ENCODE measurements around the gene BEND7. TPM values are rescaled to one million over a fixed set of nuclear protein-coding genes. Genes with fewer than 3 reads are reported as not detected.
"Not testable (repeated sequence)": the region's sequence is repeated elsewhere in the genome, so short reads cannot be mapped to it uniquely, and the experiment has no call there.

The BEND7 gene
- total RNA-seq, 1 experiment from 2014 or later, result 3.1 TPM

- Histone ChIP-seq H3K27me3 (replicated peaks) (no peaks in the 10 kb centered on the region), H3K4me1 (replicated peaks) (no peaks in the 10 kb centered on the region), H3K4me3 (no peak overlapping the region), H3K36me3 (no peaks in the 10 kb centered on the region), H3K9me3 (replicated peaks) (no peaks in the 10 kb centered on the region), H3K27ac (no peak overlapping the region)
- DNase-seq (ENCODE audit: low read depth in 1 of 2, low spot score in 2 of 2), result no peak
These were observed 114.0 kb downstream of the BEND7 start for GRCh38 chr10:13414855-13415254.

- DNase-seq (ENCODE audit: low read depth in 1 of 2, low spot score in 2 of 2), result no peak
- Histone ChIP-seq H3K4me1 (replicated peaks) (no peaks in the 10 kb centered on the region), H3K9me3 (replicated peaks) (no peaks in the 10 kb centered on the region), H3K27me3 (replicated peaks) (no peaks in the 10 kb centered on the region), H3K27ac (no peak overlapping the region), H3K36me3 (no peaks in the 10 kb centered on the region), H3K4me3 (no peak overlapping the region)
These were observed 114.7 kb downstream of the BEND7 start for GRCh38 chr10:13414137-13414536.

- Histone ChIP-seq H3K36me3 (no peaks in the 10 kb centered on the region), H3K4me1 (replicated peaks) (no peaks in the 10 kb centered on the region), H3K9me3 (replicated peaks) (no peaks in the 10 kb centered on the region), H3K4me3 (no peak overlapping the region), H3K27me3 (replicated peaks) (no peaks in the 10 kb centered on the region), H3K27ac (no peak overlapping the region)
- no peak for DNase-seq (ENCODE audit: low read depth in 1 of 2, low spot score in 2 of 2)
These were observed 115.9 kb downstream of the BEND7 start for GRCh38 chr10:13412894-13413293.

- H3K4me3 ChIP-seq, result no peak overlapping the region
- H3K9me3 ChIP-seq (replicated peaks), result no peaks in the 10 kb centered on the region
- H3K4me1 ChIP-seq (replicated peaks), result no peaks in the 10 kb centered on the region
- no peak for DNase-seq (ENCODE audit: low read depth in 1 of 2, low spot score in 2 of 2)
- H3K27me3 ChIP-seq (replicated peaks), result no peaks in the 10 kb centered on the region
- H3K27ac ChIP-seq, result no peak overlapping the region
- no peaks in the 10 kb centered on the region for H3K36me3 ChIP-seq
These were observed 124.0 kb downstream of the BEND7 start for GRCh38 chr10:13404791-13405190.

- Histone ChIP-seq H3K27me3 (replicated peaks) (no peaks in the 10 kb centered on the region), H3K4me3 (no peak overlapping the region), H3K36me3 (no peaks in the 10 kb centered on the region), H3K4me1 (replicated peaks) (no peaks in the 10 kb centered on the region), H3K27ac (no peak overlapping the region), H3K9me3 (replicated peaks) (no peaks in the 10 kb centered on the region)
- no peak for DNase-seq (ENCODE audit: low read depth in 1 of 2, low spot score in 2 of 2)
These were observed 124.5 kb downstream of the BEND7 start for GRCh38 chr10:13404305-13404759.

DNA sequence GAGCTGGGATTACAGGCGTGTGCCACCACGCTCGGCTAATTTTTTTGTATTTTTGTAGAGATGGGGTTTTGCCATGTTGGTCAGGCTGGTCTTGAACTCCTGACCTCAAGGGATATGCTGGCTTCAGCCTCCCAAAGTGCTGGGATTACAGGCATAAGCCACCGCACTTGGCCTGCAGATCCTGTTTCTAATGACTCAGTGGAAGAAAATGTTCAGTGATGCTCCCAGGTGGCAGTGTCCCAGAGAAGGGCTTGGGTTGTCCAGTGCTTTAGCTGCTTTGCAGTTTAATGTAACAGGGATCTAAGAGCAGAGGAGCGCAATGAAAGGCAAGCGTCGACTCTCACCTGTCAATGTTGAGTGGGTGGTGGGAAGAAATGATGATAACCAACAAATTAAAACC is 125.4 kb downstream of the BEND7 start:
- not testable (repeated sequence) for H3K27me3 ChIP-seq (replicated peaks); H3K9me3 ChIP-seq (replicated peaks); DNase-seq (ENCODE audit: low read depth in 1 of 2, low spot score in 2 of 2); H3K4me3 ChIP-seq; H3K36me3 ChIP-seq; H3K4me1 ChIP-seq (replicated peaks); H3K27ac ChIP-seq

DNA sequence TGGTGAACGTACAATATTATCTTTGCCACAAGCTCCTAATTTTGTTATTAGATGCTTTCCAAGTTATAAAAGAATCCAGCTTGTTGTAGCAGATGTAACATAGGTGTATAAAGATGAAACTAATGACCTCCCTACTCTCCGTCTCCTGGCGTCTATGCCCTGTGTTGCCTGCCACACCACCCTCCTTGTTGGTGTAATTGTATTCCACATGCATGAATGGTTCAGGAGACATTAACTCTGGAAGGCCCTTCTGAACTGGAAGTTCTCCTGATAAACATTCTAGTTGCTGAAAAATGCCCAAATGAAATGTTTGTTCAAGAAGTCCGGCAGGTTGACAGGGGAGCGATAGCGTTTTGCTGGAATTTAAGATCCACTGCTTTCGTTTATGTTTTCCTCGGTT is 126.8 kb downstream of the BEND7 start:
- DNase-seq (ENCODE audit: low read depth in 1 of 2, low spot score in 2 of 2), result no peak
- no peaks in the 10 kb centered on the region for H3K9me3 ChIP-seq (replicated peaks)
- H3K4me3 ChIP-seq, result no peak overlapping the region
- H3K27ac ChIP-seq, result no peak overlapping the region
- H3K4me1 ChIP-seq (replicated peaks), result no peaks in the 10 kb centered on the region
- H3K36me3 ChIP-seq, result no peaks in the 10 kb centered on the region
- no peaks in the 10 kb centered on the region for H3K27me3 ChIP-seq (replicated peaks)

DNA sequence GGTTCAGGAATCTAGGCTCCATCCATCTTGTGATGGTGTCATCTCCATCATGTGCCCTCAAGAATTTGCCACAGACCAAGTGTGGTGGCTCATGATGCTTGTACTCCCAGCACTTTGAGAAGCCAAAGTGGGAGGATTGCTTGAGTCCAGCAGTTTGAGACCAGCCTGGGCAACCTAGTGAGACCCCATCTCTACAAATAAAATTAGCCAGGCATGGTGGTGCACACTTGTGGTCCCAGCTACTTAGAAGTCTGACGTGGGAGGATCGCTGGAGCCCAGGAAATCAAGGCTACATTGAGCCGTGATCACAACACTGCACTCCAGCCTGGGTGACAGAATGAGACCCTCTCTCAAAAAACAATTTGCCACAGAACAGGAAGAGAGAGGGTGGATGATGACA is 127.7 kb downstream of the BEND7 start:
- Histone ChIP-seq H3K9me3 (replicated peaks) (no peaks in the 10 kb centered on the region), H3K27me3 (replicated peaks) (no peaks in the 10 kb centered on the region), H3K4me1 (replicated peaks) (no peaks in the 10 kb centered on the region), H3K36me3 (no peaks in the 10 kb centered on the region), H3K4me3 (no peak overlapping the region), H3K27ac (no peak overlapping the region)
- no peak for DNase-seq (ENCODE audit: low read depth in 1 of 2, low spot score in 2 of 2)

DNA sequence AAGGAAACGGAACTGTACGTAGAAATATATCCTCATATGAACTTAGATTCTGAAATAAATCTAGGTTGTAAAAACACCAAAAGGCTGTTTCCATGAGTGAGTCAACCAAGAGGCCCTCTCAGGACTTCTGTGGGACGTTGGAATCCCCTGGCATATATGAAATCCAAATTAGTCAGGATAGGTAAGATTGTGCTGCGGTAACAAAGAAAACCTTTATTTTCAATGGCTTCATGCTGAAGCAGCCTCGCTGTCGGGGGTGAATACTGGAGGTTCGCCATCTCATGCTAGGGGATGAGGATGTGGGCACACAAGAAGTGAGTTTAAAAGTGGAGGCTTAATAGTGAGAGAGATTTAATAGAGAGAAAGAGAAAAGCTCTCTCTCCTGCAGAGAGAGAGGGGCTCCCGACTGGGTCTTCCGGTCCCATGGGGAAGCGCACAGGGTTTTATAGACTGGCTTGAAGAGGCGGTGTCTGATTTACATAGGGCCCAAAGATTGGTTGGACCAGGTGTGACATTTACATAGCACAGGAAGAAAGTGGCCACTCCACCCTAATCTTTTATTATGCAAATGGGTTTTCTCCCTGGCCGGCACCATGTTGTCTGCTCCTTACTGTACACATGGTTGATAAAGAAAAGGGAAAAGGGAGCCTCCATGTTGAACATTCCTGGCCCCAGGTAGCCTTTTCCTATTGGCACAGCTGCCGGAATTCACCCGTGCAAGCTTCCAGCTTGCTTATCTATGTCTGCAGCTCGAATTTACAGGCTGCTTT is 128.4 kb downstream of the BEND7 start:
- DNase-seq (ENCODE audit: low read depth in 1 of 2, low spot score in 2 of 2), result no peak
- Histone ChIP-seq H3K36me3 (no peaks in the 10 kb centered on the region), H3K9me3 (replicated peaks) (no peaks in the 10 kb centered on the region), H3K27ac (no peak overlapping the region), H3K27me3 (replicated peaks) (no peaks in the 10 kb centered on the region), H3K4me1 (replicated peaks) (no peaks in the 10 kb centered on the region), H3K4me3 (no peak overlapping the region)

DNA sequence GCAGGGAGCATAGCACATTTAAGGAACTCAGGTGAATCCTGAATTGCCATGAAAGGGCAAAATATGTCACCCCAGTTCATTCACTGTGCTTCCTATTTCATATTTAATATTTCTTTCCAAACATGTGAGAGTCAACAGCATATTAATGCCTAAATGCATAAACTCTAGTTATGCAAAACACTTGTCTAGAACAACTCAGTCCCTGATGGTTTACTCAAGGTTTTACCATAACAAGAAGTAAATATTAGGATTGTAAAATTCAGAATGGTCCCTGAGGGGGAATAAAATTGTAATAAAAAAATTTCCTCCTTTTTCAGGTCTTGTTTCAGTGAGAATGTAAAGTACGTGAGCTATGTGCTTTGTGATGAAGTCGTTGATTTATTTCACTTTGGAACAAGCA is 129.1 kb downstream of the BEND7 start:
- no peak overlapping the region for H3K27ac ChIP-seq
- no peak for DNase-seq (ENCODE audit: low read depth in 1 of 2, low spot score in 2 of 2)
- no peak overlapping the region for H3K4me3 ChIP-seq
- no peaks in the 10 kb centered on the region for H3K27me3 ChIP-seq (replicated peaks)
- no peaks in the 10 kb centered on the region for H3K4me1 ChIP-seq (replicated peaks)
- no peaks in the 10 kb centered on the region for H3K9me3 ChIP-seq (replicated peaks)
- H3K36me3 ChIP-seq, result no peaks in the 10 kb centered on the region

- no peaks in the 10 kb centered on the region for H3K4me1 ChIP-seq (replicated peaks)
- H3K4me3 ChIP-seq, result no peak overlapping the region
- no peaks in the 10 kb centered on the region for H3K9me3 ChIP-seq (replicated peaks)
- no peak for DNase-seq (ENCODE audit: low read depth in 1 of 2, low spot score in 2 of 2)
- H3K27me3 ChIP-seq (replicated peaks), result no peaks in the 10 kb centered on the region
- H3K36me3 ChIP-seq, result no peaks in the 10 kb centered on the region
- H3K27ac ChIP-seq, result no peak overlapping the region
These were observed 129.6 kb downstream of the BEND7 start for GRCh38 chr10:13399236-13399635.

- no peaks in the 10 kb centered on the region for H3K9me3 ChIP-seq (replicated peaks)
- H3K27ac ChIP-seq, result no peak overlapping the region
- DNase-seq (ENCODE audit: low read depth in 1 of 2, low spot score in 2 of 2), result no peak
- no peak overlapping the region for H3K4me3 ChIP-seq
- no peaks in the 10 kb centered on the region for H3K4me1 ChIP-seq (replicated peaks)
- H3K27me3 ChIP-seq (replicated peaks), result no peaks in the 10 kb centered on the region; the same call in 1 of the 2 replicates
- H3K36me3 ChIP-seq, result no peaks in the 10 kb centered on the region
These were observed 131.8 kb downstream of the BEND7 start for GRCh38 chr10:13397052-13397451.

- H3K4me3 ChIP-seq, result no peak overlapping the region
- DNase-seq (ENCODE audit: low read depth in 1 of 2, low spot score in 2 of 2), result no peak
These were observed 132.4 kb downstream of the BEND7 start for GRCh38 chr10:13396369-13396768.

DNA sequence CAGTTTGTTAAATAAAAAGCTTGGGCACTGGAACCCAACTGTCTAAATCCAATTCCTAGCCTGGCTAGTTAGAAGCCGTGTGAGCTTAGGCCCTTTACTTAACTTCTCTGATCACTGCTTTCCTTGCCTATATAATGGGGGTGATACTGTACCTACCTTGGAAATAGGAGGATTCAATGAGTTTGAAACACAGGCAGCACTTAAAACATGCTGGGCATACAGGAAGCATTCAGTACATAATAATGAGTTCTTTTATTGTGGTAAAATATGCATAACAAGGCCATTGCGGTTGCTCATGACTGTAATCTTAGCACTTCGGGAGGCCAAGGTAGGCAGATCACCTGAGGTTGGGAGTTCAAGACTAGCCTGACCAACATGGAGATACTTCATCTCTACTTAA is 133.3 kb downstream of the BEND7 start:
- Histone ChIP-seq H3K27me3 (replicated peaks) (no peaks in the 10 kb centered on the region; the same call in 1 of the 2 replicates), H3K27ac (no peak overlapping the region), H3K4me3 (no peak overlapping the region), H3K9me3 (replicated peaks) (no peaks in the 10 kb centered on the region), H3K36me3 (no peaks in the 10 kb centered on the region), H3K4me1 (replicated peaks) (no peaks in the 10 kb centered on the region)
- no peak for DNase-seq (ENCODE audit: low read depth in 1 of 2, low spot score in 2 of 2)

More at GRCh38 chr10:13396369-13396768, 132.4 kb downstream of the BEND7 start:
- H3K27me3 ChIP-seq (replicated peaks), result no peaks in the 10 kb centered on the region; the same call in 1 of the 2 replicates
- H3K4me1 ChIP-seq (replicated peaks), result no peaks in the 10 kb centered on the region
- H3K27ac ChIP-seq, result no peak overlapping the region
- no peaks in the 10 kb centered on the region for H3K36me3 ChIP-seq
- H3K9me3 ChIP-seq (replicated peaks), result no peaks in the 10 kb centered on the region

DNA sequence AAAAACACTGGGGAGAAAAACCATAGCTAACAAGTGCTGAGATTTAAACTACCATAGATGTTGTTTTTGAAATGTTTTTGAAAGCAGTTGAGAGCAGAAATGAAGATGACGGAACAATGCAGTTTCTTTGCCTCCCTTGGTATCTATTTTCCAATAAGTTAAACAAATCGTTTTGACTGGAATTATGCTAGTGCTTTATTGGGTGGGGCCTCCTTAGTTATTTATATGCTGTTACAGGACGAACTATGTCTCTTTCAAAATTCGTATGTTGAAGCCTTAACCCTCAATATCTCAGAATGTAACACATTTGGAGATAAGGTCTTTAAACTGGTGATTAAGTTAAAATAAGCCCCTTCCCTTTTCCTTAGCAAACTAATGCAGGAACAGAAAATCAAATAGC is 135.2 kb downstream of the BEND7 start:
- Histone ChIP-seq H3K36me3 (no peaks in the 10 kb centered on the region), H3K27ac (no peak overlapping the region), H3K4me3 (no peak overlapping the region), H3K4me1 (replicated peaks) (no peaks in the 10 kb centered on the region), H3K9me3 (replicated peaks) (no peaks in the 10 kb centered on the region), H3K27me3 (replicated peaks) (peaks cover 2% of the 10 kb centered on the region; the same call in 1 of the 2 replicates)
- DNase-seq (ENCODE audit: low read depth in 1 of 2, low spot score in 2 of 2), result no peak
